RPMI7951 (cell line): Measurements from ENCODE around the gene PDXK. TPM values are rescaled to one million over a fixed set of nuclear protein-coding genes. Genes with fewer than 3 reads are reported as not detected.

Experiments used
- DNase-seq: peaks from one replicate; pipeline ENCODE4 v3.0.0-alpha.2; 2012; ENCODE audit warnings: low read depth
- total RNA-seq: library from RNA; depleted of rRNA; stranded (reverse); fragments of >200 nt; shearing (Covaris generic); gene quantifications from 2 replicates; pipeline ENCODE4 v1.2.3, GENCODE V29; 2014

The PDXK gene
- total RNA-seq, 1 experiment from 2014 or later: 41.3 TPM

GRCh38 chr21:43723648-43724047 is 4.7 kb downstream of the PDXK start:
- no peak for DNase-seq

GRCh38 chr21:43726686-43727518 is 8.0 kb downstream of the PDXK start:
- DNase-seq: no peak

- peak; percentile 60 for DNase-seq
Observed at GRCh38 chr21:43727519-43728153, 8.7 kb downstream of the PDXK start.

GRCh38 chr21:43728154-43728466 is 9.2 kb downstream of the PDXK start:
- no peak for DNase-seq

- DNase-seq: peak; percentile 98
Observed at GRCh38 chr21:43728467-43729390, 9.8 kb downstream of the PDXK start.

- no peak for DNase-seq
Observed at GRCh38 chr21:43731476-43731875, 12.5 kb downstream of the PDXK start.

GRCh38 chr21:43731891-43732711 is 13.2 kb downstream of the PDXK start:
- no peak for DNase-seq

GRCh38 chr21:43733060-43733459 is 14.1 kb downstream of the PDXK start:
- no peak for DNase-seq

- no peak for DNase-seq
Observed at GRCh38 chr21:43733529-43734071, 14.7 kb downstream of the PDXK start.

- no peak for DNase-seq
Observed at GRCh38 chr21:43734131-43734927, 15.4 kb downstream of the PDXK start.

GRCh38 chr21:43734928-43735229 is 15.9 kb downstream of the PDXK start:
- DNase-seq: no peak

GRCh38 chr21:43735236-43736091 is 16.5 kb downstream of the PDXK start:
- DNase-seq: no peak

- DNase-seq: no peak
Observed at GRCh38 chr21:43736224-43736883, 17.4 kb downstream of the PDXK start.

GRCh38 chr21:43737158-43737950 is 18.4 kb downstream of the PDXK start:
- DNase-seq: no peak

- DNase-seq: no peak
Observed at GRCh38 chr21:43739621-43740435, 20.9 kb downstream of the PDXK start.

GRCh38 chr21:43740497-43741156 is 21.7 kb downstream of the PDXK start:
- peak; percentile 24 for DNase-seq
